SJCRH30 (cell line): Measurements from ENCODE around the gene PTTG1IP. TPM values are rescaled to one million over a fixed set of nuclear protein-coding genes. Genes with fewer than 3 reads are reported as not detected.

Experiments
- DNase-seq, 2 experiments: peaks; one replicate each; pipeline ENCODE4 v3.0.0-alpha.2; 2015 to 2020
- H3K27ac ChIP-seq: fragments of 250-450 bp; sonication (Bioruptor Pico); 2 replicates; pipeline ENCODE4 v1.5.1; 2020; ENCODE audit warnings: mild to moderate bottlenecking, moderate library complexity
- H3K27me3 ChIP-seq: fragments of 250-450 bp; sonication (Bioruptor Pico); 2 replicates; pipeline ENCODE4 v1.5.1; 2020; ENCODE audit warnings: mild to moderate bottlenecking, moderate library complexity
- H3K36me3 ChIP-seq: fragments of 250-450 bp; sonication (Bioruptor Pico); 2 replicates; pipeline ENCODE4 v1.5.1; 2020; ENCODE audit warnings: mild to moderate bottlenecking, moderate library complexity
- H3K4me1 ChIP-seq: fragments of 250-450 bp; sonication (Bioruptor Pico); 2 replicates; pipeline ENCODE4 v1.5.1; 2020; ENCODE audit warnings: mild to moderate bottlenecking, moderate library complexity
- H3K4me3 ChIP-seq: fragments of 250-450 bp; sonication (Bioruptor Pico); 2 replicates; pipeline ENCODE4 v1.5.1; 2020; ENCODE audit warnings: mild to moderate bottlenecking, moderate library complexity
- H3K9me3 ChIP-seq: fragments of 250-450 bp; sonication (Bioruptor Pico); replicated peaks from 2 replicates; pipeline ENCODE4 v1.5.1; 2020; ENCODE audit warnings: mild to moderate bottlenecking, moderate library complexity
- total RNA-seq: library from RNA; depleted of rRNA; stranded (reverse); fragments of >200 nt; shearing (Covaris generic); gene quantifications from 2 replicates; pipeline ENCODE4 v1.2.3, GENCODE V29; 2014

PTTG1IP gene
- total RNA-seq, 1 experiment from 2014 or later: 195 TPM

DNA sequence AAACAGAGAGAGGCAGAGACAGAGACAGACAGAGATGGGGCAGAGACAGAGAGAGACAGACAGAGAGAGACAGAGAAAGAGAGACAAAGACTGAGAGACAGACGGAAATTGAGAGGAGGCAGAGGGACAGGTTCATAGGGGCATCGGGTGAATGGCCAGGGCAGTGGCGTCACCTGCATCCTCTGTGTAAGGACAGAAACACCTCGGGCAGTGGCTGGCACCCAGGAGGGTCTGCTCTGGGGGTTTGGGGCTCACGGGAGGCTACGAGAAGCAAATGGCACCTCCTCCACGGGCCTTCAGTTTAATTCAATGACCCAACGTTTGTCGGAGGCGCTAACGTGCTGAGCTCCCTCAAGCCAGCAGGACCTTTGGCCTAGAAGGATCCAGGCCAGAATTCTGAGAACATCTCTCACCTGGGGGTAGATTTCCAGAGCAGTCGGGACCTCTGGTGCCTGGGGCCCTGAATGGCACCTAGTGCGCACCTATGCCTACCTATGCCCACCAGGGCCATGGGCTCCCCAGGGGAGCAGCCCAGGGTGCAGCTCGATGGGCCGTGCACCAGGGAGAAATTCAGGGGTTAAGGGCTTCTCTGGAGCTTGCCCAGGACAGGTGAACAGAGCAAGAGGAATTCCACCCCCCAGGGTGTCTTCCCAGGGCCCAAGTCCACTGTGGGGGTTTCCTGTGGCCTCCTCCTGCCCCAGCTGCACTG lies 20.6 kb upstream of the PTTG1IP start:
- Histone ChIP-seq H3K36me3 (peaks cover 7% of the 10 kb centered on the region), H3K9me3 (no peaks in the 10 kb centered on the region), H3K4me3 (no peak overlapping the region), H3K27me3 (no peaks in the 10 kb centered on the region), H3K4me1 (peaks cover 11% of the 10 kb centered on the region), H3K27ac (no peak overlapping the region)
- no peak for DNase-seq

DNA sequence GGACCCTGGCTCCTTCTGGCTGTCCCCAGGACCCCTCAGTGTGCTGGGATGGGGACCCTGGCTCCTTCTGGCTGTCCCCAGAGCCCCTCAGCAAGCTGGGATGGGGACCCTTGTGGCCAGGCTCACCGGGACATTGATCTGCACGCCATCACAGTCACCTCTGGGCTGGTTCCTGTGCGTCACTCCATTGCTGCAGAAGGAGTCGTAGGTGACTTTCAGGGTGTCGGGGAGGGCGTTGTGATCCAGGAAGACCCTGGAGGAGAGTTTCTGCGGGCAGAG lies 19.7 kb upstream of the PTTG1IP start:
- Histone ChIP-seq H3K4me3 (no peak overlapping the region), H3K27ac (no peak overlapping the region), H3K27me3 (no peaks in the 10 kb centered on the region), H3K9me3 (no peaks in the 10 kb centered on the region), H3K4me1 (peaks cover 11% of the 10 kb centered on the region), H3K36me3 (peaks cover 2% of the 10 kb centered on the region; the same call in 1 of the 2 replicates)
- no peak for DNase-seq

DNA sequence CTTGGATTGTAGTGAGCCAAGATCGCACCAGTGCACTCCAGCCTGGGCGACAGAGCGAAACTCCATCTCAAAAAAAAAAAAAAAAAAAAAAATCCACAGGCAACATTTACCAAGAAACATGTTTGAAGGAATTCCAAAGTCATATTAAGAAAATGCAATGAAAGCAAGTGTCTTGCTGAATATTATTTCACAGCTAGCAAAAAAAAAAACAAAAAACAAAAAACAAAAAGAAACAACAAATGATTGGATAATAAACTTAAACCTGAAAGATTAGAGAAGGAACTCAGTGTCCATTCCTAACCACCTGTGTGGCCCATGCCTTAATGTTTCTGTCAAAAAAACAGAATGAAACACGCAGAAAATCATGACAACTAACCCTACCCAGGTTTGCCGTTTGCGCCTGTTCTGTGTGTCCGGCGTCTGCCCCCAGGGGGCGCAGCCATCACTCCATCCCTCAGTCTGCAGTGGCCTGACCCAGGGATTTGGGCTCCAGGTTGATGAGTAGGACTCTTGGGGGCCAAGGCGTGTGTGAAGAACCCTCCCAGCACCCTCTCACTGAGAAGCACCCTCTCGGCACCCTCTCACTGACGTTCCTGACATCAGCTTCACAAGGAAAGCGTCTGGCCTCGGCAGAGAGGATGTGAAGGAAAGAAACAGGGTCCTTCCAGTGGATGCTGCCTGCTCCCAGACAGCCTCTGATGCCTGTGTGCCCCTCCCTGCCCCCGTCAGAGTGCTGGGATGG lies 19.2 kb upstream of the PTTG1IP start:
- Histone ChIP-seq H3K27me3 (no peaks in the 10 kb centered on the region), H3K4me3 (no peak overlapping the region), H3K9me3 (no peaks in the 10 kb centered on the region), H3K36me3 (peaks cover 2% of the 10 kb centered on the region; the same call in 1 of the 2 replicates), H3K4me1 (peaks cover 11% of the 10 kb centered on the region), H3K27ac (peak overlapping the region; percentile 56; the same call in 1 of the 2 replicates)
- DNase-seq: peak in 1 of 2 experiments; percentile 36

DNA sequence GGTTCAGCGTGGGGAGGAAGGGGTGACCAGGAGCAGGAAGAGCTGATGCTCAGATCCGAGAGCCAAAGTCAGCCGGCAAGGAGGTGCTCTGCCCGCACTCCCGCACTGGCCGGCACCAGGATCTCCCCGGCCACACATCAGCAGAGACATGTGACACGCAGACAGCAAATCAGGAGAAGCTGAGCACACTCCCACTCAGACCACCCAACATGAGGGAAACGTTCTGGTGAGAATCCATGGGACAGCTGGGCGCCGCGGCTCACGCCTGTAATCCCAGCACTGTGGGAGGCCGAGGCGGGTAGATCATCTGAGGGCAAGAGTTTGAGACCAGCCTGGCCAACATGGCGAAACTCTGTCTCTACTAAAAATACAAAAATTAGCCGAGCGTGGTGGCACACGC lies 18.6 kb upstream of the PTTG1IP start:
- Histone ChIP-seq H3K36me3 (peaks cover 2% of the 10 kb centered on the region; the same call in 1 of the 2 replicates), H3K27ac (peak overlapping the region; percentile 56; the same call in 1 of the 2 replicates), H3K9me3 (no peaks in the 10 kb centered on the region), H3K4me3 (peak overlapping the region; percentile 24), H3K4me1 (peaks cover 11% of the 10 kb centered on the region), H3K27me3 (no peaks in the 10 kb centered on the region)
- peak; percentile 94 to 96 for DNase-seq

DNA sequence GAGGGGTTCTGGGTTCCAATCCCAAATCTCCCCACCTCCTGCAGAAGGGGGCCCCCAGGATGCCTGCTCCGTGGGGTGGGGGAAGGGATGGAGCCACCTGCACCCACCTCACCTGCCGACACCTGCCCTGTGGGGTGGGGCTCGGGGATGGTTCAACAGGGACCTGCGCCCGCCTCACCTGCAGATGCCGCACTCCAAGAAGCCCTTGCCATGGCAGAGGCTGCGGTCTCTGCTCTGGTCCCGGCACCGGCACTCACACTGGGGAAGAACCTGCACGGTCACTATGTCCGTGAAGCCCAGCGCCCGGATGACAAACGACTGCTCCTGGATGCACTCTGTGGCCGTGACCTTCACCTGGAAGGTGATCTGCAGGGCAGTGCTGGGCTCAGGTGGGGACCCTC lies 18.1 kb upstream of the PTTG1IP start:
- DNase-seq: no peak
- Histone ChIP-seq H3K27me3 (no peaks in the 10 kb centered on the region), H3K27ac (peak overlapping the region; percentile 56; the same call in 1 of the 2 replicates), H3K4me1 (peaks cover 11% of the 10 kb centered on the region), H3K9me3 (no peaks in the 10 kb centered on the region), H3K36me3 (peaks cover 2% of the 10 kb centered on the region; the same call in 1 of the 2 replicates), H3K4me3 (peak overlapping the region; percentile 24)

DNA sequence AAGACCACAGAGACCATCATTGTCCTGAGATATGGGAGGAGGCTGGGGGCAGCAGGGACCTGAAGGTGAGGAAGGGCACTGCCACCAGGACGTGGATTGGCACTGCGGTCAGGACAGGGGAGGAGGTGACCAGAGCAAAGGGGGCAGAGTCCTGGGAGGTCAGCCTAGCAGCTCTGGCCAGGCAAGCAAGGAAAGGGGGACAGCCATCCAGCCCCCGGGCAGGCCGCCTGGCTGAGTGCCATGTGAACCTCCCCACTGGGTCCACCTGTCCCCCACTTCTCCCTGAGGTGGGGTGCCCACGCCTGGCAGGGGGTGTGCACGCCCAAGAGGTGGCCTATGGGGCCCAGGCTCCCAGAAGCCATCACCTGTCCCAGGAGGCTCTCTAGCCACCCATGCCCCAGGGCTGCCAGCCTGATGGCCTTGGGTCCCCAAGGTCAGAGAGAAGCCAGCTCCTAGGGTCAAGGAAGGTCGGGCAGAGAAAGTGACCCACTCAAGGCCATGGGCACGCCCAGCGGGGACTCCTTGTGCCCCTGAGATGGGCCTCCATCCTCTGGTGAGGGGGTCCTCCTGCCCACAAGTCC lies 17.6 kb upstream of the PTTG1IP start:
- Histone ChIP-seq H3K27ac (peak overlapping the region; percentile 56; the same call in 1 of the 2 replicates), H3K4me1 (peaks cover 11% of the 10 kb centered on the region), H3K9me3 (no peaks in the 10 kb centered on the region), H3K36me3 (peaks cover 2% of the 10 kb centered on the region; the same call in 1 of the 2 replicates), H3K27me3 (no peaks in the 10 kb centered on the region), H3K4me3 (no peak overlapping the region; the same call in 1 of the 2 replicates)
- no peak for DNase-seq

DNA sequence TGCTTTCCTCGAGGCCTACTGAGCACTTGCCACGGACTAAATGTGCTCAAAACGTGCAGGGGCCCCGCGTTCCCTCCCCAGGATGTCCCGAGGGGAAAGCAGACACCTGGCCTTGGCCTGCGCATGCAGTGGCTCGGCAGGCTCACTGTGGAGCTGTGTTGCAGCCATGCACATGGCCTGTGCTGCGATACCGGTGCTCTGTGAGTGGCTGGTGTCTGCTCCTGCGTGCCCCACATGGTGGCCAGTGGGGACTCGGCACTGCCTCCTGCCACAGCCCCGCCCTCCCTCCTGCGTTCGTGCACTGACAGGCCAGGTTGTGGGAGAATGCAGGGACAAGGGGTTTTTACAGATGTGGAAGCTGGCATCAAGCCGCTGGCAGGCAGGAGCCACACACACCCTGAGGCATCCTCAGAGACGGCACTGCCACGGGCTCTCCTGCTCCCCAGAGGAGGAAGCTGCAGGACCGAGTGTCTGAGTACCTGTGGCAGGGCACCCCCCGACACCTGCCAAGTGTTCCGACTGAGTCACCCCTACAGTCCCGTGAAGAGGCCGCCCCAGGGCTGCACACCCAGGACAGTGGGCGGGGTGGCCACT lies 16.9 kb upstream of the PTTG1IP start:
- Histone ChIP-seq H3K4me3 (no peak overlapping the region), H3K9me3 (no peaks in the 10 kb centered on the region), H3K36me3 (peaks cover 2% of the 10 kb centered on the region; the same call in 1 of the 2 replicates), H3K4me1 (peaks cover 11% of the 10 kb centered on the region), H3K27me3 (no peaks in the 10 kb centered on the region), H3K27ac (no peak overlapping the region)
- DNase-seq: no peak

DNA sequence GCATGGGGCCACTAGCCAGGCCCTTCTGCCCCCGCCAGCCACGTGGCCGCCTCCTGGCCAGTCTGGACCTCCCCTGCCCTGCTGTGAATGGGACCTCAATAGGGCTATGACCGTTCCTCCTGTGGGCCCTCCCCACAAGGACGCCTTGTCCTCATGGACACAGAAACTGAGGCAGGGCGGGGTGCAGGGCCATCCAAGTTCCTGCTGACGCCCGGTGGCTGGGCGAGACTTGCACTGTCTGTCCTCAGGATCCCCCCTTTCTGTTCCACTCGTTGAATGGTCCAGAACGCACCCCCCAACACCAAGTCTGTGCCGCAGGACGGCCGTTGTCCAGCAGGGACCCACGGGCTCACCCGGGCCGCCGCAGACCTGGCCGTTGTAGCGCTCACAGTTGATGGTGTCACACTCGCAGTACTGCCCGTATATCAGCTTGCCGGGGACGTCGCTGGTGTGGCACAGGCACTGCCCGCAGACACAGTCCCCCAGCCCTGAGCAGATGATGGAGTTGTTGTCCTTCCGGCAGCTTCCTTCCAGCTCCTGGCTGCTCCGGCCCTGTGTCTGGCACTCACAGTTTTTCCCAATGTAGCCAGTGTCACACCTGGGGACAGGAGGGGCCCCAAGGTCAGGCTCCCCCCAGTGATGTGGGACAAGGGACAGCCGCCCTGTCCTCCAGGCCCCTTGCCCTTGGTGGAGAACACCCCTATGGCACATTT lies 16.3 kb upstream of the PTTG1IP start:
- Histone ChIP-seq H3K27me3 (no peaks in the 10 kb centered on the region), H3K36me3 (peaks cover 2% of the 10 kb centered on the region; the same call in 1 of the 2 replicates)

DNA sequence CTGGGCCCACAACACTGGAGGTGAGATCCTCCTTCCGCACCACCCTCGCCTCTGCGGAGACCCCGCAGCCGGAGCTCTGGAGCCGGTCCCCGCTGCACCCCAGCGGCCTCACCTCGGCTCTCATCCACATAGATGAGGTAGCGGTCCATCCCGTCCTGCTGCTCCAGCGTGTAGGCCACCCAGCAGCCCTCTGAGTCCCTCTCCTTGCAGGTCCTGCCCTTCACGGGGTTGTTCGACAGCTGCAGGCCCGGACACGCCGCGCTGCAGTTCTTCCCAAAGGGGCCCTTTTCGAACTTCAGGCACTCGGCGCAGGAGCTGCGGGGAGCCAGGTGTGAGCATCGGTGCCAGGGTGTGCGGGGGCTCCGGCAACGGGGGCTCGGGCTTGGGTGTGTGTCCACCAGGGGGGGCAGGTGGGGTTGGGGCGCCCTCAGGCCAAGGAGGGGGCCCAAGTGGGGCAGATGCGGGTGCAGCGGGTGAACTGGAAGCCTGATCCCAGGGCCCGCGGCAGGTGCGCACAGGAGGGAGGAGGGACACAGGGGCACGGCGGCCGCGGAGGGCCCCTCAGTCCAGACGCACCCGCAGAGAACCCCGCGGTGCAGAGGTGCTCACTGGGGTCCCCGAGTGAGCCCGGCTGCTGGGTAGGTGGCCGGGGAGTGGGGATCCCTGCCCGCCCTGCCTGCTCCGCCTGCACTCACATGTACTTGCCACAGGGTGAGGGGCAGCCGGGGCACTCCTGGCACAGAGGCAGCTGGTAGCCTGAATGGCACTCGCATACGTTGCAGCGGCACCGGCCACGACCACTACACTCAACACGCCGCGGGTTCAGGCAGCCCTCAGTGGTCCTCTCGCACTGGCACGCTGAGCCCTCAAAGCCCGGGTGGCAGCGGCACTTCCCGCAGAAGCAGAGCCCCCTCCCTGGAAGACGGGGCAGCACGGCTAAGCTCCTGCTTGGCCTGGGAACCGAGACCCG lies 15.4 kb upstream of the PTTG1IP start:
- DNase-seq: no peak
- Histone ChIP-seq H3K4me3 (no peak overlapping the region), H3K27me3 (no peaks in the 10 kb centered on the region), H3K36me3 (peaks cover 2% of the 10 kb centered on the region; the same call in 1 of the 2 replicates), H3K9me3 (no peaks in the 10 kb centered on the region), H3K4me1 (peaks cover 11% of the 10 kb centered on the region), H3K27ac (no peak overlapping the region)

More for the DNA sequence above, 16.3 kb upstream of the PTTG1IP start:
- H3K4me3 ChIP-seq: no peak overlapping the region
- H3K9me3 ChIP-seq: no peaks in the 10 kb centered on the region
- H3K27ac ChIP-seq: no peak overlapping the region
- DNase-seq: no peak
- peaks cover 11% of the 10 kb centered on the region for H3K4me1 ChIP-seq

DNA sequence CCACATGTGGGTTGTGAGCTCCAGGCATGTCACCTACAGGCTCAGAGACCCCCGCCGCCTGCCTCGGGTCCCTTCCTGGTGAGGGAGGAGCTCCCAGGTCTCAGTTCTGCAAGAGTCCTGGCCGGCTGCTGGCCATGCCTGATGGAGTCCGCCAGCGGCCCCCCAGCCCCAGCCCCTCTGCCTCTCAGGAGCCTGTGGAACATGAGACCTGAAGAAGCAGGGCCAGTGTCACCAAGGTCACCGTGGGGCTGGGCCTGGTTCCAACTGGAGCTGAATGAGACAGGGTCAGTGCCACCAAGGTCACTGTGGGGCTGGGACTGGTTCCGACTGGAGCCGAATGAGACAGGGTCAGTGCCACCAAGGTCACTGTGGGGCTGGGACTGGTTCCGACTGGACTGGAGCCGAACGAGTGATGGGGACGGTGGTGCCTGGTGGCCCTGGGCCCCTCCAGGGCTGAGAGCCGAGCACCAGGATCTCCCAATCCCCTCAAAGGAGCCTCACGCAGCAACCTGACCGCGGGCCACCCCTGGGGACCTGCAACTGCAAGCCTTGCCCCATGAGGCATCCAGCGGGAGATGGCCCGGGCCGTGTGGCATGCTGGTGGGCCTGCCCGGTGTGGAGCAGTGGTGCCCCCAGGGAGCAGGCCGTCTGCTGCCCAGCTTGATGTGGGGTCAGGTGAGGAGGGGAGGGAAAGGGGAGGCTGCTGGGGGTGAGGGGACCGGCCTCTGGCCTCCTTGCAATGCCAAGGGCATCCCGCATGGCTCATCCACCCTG lies 14.5 kb upstream of the PTTG1IP start:
- Histone ChIP-seq H3K4me1 (peaks cover 11% of the 10 kb centered on the region), H3K27me3 (no peaks in the 10 kb centered on the region), H3K36me3 (peaks cover 2% of the 10 kb centered on the region; the same call in 1 of the 2 replicates), H3K4me3 (no peak overlapping the region), H3K9me3 (no peaks in the 10 kb centered on the region), H3K27ac (no peak overlapping the region)
- no peak for DNase-seq

DNA sequence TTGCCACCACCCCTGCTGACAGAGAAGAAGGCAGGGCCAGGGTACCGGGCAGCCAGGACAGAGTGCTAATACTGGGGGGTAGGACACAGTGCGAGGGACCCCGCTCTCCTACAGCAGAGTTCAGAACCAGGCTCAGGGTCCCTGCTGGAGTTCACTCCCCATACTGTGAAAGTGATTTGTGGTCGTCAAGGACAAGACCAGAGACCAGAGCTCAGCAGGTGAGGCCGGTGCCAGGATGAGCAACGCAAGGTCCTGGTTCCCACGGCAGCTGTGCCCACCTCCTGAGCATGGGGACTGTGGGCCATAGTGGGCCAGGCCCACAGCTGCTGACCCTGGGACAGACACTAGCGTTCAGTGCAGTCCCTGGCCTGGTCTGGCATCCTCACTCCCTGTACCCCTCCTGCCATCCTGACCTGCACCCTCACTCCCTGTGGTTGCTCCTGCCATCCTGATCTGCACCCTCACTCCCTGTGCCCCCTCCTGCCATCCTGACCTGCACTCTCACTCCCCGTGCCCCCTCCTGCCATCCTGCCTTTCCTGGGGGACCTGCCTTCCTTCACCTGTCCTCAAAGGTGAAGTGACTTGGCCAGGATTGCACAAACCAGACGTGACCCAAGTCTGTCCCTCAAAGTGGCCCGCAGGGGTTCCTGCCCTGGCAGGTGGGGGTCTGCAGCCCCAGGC lies 13.8 kb upstream of the PTTG1IP start:
- Histone ChIP-seq H3K27me3 (no peaks in the 10 kb centered on the region), H3K4me1 (peaks cover 14% of the 10 kb centered on the region), H3K4me3 (no peak overlapping the region), H3K9me3 (no peaks in the 10 kb centered on the region), H3K27ac (no peak overlapping the region), H3K36me3 (no peaks in the 10 kb centered on the region)
- no peak for DNase-seq
